Stimulated activated CD4-positive, alpha-beta T cell treated with anti-CD3 and anti-CD28 coated beads, TNF-alpha, amount 100 ng/mL, for 4 hours (primary cell): Measurements from ENCODE around the gene HBD.

Experiments
- DNase-seq, 3 experiments: peaks; one replicate each; pipeline ENCODE4 v3.0.0-alpha.2; 2020; ENCODE audit warnings: low read depth in 3 of 3

The HBD gene

DNA sequence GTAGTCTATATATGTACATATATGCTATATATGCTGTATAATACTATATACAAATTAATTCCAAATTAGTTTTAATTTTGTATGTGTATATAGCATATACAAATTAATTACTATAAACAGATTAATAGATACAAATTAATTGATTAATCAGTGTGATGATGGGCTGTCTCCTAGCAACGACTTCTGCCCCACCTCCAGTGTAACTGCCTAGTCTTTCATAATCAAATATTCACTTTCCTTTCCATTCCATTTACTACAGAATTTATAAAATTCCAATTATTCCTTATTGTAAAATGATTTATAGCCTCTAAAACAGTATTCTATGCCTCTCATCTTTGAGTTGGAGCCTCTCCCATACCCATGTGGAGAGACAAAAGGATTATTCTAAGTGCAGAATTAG, 976 bp downstream of the HBD start:
- DNase-seq, result no peak

DNA sequence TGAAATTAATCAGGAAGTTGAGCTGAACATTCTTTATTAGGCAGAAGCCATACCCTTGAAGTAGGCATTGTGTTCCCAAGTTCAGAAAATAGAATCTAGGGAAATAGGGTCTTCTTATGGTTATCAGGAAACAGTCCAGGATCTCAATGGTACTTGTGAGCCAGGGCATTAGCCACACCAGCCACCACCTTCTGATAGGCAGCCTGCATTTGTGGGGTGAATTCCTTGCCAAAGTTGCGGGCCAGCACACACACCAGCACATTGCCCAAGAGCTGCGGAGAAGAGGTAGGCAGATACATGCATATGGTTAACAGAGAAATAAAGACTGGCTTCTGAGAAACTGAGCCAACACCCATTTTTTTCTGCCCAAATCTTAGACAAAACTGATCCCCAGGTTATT, 1.5 kb downstream of the HBD start:
- no peak for DNase-seq

DNA sequence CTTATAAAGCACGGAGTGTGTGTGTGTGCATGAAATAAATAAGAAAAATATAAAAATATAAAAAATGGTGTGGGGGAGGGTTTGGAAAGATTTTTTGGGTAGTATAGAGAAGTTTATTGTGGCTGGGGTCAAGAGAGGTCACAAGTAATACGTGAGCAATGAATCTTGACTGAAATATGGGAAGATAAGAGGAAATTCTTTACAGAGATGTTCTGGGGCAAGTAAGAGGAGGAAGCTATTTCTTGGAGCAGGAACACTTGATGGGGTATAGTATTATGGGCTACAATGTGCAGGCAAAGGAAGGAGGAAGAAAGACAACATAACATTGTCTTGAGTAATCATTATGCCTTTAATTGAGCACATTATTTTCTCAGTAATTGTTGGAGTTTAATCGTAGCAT, 2.1 kb downstream of the HBD start:
- no peak for DNase-seq

DNA sequence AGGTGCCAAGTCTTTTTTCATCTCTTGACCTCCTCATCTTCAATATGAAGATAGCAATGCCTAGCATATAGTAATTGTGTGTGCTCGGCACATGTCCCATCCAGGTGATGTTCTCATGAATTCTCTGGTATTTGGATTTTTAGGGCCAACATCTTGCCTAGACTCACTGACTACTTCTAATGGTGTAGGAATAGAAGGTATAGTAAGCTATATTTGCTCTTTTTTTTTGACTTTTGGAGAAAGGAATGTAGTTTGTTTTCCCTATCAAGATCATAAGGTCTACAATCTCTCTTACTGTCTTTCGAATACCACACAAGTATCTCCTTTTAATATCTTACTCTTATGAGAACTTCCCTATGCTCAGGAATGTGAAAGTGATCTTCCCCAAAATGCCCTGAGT, 3.2 kb downstream of the HBD start:
- DNase-seq, result no peak

DNA sequence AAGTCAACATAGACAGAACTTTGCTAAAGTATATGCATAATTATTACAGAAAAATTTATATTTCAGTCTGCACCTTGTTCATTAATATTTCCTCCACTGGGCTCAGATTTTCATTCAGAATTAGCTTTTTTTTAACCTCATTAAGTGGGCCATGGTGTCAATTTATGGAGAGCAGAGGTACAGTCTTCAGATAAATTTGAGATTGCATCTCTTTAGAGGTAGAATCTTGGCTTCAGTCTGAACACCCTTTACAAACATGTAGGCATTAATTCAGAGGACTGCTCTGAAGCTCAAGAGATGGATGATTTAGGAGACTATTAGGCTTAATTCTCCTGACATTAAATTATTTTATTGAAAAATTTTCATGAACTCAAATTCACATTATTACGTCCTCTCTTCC, 4.0 kb downstream of the HBD start:
- no peak for DNase-seq

DNA sequence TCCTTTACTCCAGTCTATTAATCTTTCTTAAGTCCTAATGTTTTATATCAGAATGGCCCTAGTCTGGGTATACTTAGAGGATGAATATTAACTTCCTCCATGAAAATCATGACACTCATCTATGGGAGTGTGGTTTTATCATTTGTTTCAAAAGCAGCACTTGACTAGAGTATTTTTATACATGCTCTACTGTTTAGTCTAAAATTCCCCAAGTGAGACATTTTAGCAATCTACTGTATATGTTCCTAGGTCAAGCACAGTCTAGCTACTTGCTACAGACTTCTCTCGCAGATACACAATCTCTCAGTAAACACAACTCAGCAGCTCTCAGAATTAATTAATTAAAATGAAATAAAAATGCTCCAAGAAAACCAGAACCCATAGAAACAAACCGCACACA, 4.5 kb downstream of the HBD start:
- DNase-seq, result no peak

DNA sequence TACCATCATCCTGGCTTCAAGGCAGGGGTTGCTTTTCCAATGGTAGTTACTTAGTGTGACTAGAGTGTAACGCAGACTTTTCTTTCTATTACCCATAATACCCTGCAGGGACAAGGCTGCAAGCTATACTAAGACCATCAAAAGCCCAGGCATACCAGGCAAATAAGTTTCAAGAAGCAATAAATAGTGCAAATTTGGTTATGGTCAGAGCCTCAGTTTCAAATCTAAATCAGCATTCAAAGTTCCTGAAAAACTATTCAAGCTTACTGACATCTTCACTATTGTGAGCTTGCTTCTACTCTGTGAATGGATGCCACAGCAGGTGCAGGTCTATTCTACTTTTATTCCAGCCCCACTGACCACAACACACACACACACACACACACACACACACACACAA, 4.9 kb downstream of the HBD start:
- DNase-seq, result no peak

DNA sequence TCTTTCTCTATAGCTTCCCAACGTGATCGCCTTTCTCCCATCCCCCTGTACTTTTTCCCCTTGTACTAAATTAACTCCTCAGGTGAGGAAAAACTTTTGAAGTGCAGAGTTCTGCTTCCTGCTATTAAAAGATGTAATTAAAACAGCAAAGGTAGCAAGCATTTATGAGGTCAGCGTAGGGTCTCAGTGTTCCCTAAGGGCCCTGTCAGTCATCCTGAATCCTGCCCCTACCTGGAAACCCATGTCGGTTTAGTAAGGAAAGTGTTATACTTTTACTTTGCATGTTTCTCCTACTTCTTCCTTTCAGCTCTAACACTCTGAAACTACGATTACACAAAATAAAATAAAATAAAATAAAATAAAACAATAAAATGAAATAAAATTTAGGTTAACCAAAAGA, 6.2 kb downstream of the HBD start:
- no peak for DNase-seq

DNA sequence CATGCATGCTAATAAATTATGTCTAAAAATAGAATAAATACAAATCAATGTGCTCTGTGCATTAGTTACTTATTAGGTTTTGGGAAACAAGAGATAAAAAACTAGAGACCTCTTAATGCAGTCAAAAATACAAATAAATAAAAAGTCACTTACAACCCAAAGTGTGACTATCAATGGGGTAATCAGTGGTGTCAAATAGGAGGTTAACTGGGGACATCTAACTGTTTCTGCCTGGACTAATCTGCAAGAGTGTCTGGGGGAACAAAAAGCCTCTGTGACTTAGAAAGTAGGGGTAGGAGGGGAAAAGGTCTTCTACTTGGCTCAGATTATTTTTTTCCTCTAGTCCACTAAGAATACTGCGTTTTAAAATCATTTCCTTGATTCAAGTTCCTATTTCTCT, 6.6 kb downstream of the HBD start:
- DNase-seq, result no peak

DNA sequence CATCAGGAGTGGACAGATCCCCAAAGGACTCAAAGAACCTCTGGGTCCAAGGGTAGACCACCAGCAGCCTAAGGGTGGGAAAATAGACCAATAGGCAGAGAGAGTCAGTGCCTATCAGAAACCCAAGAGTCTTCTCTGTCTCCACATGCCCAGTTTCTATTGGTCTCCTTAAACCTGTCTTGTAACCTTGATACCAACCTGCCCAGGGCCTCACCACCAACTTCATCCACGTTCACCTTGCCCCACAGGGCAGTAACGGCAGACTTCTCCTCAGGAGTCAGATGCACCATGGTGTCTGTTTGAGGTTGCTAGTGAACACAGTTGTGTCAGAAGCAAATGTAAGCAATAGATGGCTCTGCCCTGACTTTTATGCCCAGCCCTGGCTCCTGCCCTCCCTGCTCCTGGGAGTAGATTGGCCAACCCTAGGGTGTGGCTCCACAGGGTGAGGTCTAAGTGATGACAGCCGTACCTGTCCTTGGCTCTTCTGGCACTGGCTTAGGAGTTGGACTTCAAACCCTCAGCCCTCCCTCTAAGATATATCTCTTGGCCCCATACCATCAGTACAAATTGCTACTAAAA, 7.5 kb downstream of the HBD start, which contains the start of gene HBB:
Gene HBB (minus strand): TSS at position 340 of the 579 bp plus-strand sequence. CDS start 50 bp downstream, at position 290.
- no peak for DNase-seq

DNA sequence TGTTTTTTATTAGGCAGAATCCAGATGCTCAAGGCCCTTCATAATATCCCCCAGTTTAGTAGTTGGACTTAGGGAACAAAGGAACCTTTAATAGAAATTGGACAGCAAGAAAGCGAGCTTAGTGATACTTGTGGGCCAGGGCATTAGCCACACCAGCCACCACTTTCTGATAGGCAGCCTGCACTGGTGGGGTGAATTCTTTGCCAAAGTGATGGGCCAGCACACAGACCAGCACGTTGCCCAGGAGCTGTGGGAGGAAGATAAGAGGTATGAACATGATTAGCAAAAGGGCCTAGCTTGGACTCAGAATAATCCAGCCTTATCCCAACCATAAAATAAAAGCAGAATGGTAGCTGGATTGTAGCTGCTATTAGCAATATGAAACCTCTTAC, 8.8 kb downstream of the HBD start:
- DNase-seq, result no peak

DNA sequence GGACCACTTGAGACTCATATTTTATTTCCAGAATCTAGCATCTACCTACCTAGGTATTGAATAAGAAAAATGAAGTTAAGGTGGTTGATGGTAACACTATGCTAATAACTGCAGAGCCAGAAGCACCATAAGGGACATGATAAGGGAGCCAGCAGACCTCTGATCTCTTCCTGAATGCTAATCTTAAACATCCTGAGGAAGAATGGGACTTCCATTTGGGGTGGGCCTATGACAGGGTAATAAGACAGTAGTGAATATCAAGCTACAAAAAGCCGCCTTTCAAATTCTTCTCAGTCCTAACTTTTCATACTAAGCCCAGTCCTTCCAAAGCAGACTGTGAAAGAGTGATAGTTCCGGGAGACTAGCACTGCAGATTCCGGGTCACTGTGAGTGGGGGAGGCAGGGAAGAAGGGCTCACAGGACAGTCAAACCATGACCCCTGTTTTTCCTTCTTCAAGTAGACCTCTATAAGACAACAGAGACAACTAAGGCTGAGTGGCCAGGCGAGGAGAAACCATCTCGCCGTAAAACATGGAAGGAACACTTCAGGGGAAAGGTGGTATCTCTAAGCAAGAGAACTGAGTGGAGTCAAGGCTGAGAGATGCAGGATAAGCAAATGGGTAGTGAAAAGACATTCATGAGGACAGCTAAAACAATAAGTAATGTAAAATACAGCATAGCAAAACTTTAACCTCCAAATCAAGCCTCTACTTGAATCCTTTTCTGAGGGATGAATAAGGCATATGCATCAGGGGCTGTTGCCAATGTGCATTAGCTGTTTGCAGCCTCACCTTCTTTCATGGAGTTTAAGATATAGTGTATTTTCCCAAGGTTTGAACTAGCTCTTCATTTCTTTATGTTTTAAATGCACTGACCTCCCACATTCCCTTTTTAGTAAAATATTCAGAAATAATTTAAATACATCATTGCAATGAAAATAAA, 9.5 kb downstream of the HBD start:
- no peak for DNase-seq

DNA sequence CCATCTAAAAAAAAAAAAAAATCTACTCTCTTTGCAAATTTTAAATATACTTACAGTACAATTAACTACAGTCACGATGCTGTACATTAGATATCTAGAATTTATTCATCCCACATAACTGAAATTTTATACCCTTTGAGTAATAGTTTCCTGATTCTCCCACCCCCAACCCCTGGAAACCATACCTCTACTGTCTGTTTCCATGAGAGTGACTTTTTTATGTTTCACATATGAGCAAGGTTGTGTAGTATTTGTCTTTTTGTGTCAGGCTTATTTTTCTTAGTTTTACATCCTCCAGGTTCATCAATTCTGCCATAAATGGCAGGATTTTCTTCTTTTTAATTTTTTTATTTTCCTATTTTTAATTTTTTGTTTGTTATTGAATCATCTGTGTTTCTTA, 10.6 kb downstream of the HBD start:
- no peak for DNase-seq

DNA sequence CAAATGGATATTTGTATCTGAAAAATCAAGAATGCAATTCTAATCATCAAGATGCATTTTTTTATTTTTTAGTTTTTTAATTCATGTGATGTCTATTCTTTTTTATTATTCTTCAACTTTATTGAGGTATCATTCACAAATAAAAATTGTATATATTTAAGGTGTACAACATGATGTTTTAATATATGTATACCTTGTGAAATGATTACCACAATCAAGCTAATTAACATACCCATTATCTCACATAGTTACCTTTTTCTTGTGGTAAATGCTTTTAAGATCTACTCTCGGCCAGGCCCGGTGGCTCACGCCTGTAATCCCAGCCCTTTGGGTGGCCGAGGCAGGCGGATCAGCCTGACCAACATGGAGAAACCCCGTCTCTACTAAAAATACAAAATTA, 11.1 kb downstream of the HBD start:
- no peak for DNase-seq

DNA sequence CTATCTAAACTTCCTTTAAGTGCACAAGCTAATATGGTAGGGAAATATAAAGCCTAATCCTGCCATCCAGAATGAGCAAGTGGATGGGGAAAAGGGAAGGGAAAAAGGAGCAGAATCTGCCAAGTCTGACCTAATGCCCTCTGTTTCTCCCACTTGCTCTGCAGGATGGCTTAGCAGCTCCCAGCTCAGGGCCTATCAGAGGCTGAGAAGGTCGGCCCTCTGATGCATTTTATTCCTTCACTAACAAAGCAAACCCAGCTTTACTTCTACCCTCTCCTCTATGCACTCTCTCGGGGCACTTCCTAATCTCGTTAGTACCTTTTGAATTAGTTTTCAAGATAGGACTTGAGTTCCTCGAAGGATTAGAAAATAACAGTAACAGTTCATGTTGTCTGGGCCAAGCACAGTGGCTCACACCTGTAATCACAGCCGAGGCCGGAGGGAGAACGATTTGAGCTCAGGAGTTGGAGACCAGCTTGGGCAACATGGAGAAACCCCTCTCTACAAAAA, 23.9 kb downstream of the HBD start:
- DNase-seq, result no peak

DNA sequence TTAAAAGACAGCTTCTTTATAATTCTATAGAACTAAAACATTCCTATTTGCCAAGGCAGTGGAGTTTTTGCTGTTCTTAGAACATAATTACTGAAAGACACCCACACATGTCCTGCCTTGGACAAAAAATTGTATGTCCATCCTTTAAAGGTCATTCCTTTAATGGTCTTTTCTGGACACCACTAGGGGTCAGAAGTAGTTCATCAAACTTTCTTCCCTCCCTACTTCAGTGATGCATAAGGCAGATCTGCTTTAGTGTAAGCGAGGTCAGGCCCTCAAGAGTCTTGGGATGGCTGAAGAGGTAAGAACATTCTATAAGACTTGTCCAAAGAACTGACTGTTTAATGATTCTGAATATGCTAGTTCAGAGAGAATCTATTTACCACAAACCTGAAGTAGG, 29.5 kb downstream of the HBD start:
- no peak for DNase-seq

DNA sequence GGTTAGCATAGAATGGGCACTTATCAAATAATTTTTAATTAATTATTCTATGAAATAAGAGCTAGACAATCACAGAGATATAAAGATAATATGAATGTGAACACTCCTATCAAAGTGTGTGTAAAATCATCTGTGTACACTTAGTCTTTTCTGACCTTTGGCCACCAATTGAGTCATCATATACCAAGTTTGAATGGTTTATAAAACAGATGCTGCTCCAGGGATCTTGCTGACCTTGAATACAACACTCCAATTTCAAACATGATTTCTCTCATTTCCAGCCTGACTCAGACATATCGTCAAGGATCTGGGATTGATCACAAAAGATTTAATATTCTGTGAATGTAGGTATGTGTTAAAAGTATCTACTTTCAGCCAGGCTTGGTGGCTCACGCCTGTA, 30.9 kb downstream of the HBD start:
- DNase-seq, result no peak

DNA sequence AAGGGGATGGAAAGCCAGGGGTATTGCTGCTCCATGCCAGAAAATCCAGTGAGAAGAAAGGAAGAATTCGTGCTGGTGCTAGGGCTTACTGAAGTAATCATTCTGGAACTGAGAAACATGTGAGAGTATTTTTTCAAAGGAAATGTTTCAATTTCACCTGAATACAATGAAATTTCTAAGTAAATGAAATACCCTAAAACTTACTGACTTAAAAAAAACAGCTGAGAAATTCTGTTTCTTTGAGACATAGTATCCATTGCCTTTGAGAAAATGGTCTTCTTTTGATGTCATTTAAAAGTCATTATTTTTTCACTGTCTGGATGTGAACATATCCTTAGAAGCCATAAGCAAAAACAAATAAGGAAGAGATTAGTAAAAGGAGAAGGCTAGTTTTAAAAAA, 33.7 kb downstream of the HBD start, which contains the start of gene OR51V1:
Gene OR51V1 (minus strand): TSS at position 101 of the 400 bp plus-strand sequence. CDS start 0 bp downstream, at position 101.
- DNase-seq, result no peak

DNA sequence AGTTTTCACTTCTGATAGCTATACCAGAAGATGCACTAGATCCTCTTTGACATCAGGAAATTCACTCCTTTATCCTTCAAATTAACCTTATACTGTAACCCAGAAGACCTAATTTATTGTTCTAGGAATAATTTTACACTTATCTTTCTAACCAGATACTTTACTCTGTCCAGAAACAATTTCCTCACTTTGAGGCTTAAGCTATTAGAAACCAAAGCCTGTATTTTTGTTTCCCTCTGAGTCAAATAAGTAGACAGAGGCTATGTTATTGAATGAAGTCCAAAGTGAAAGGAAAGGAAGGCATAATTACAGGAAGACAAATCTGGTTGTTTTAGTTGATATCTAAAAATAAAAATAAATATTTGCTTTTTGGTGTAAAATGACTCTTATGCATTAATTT, 36.0 kb downstream of the HBD start:
- no peak for DNase-seq

DNA sequence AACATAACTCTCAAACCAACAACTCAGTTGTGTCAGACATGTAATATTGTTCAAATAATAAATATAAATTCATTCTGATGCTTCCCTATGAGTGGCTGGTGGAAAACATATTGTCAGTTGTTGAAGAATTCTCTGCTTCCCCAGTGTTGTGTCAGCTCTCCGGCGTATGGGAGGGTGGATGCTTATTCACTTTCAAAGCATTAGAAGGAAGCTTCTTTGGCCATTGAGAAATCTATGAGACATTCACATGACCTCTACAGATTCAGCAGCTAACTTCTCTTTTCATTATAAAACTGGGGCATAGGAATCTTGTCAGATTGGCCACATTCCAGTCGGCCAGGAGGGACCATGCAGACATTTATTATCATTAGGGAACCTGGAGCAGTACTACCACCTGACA, 36.7 kb downstream of the HBD start:
- DNase-seq, result no peak

DNA sequence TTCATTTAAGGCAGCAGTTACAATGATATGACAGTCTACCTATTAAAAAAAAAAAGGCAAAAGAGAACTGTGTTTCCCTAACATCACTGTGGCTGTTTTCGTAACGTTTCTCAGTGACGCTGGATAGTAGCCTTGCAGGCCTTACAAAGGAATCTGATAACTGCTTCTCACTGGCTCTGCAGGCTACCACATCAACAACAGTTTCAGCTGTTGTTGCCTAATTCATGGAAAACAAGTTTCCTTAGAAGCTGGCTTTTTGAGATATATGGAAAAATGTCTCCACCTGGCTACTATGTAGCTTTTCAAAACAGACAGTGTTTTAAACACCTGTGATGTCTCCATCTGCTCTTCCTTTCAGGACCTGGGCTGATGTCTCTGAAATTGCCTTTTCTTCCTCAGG, 37.6 kb downstream of the HBD start:
- DNase-seq, result no peak

DNA sequence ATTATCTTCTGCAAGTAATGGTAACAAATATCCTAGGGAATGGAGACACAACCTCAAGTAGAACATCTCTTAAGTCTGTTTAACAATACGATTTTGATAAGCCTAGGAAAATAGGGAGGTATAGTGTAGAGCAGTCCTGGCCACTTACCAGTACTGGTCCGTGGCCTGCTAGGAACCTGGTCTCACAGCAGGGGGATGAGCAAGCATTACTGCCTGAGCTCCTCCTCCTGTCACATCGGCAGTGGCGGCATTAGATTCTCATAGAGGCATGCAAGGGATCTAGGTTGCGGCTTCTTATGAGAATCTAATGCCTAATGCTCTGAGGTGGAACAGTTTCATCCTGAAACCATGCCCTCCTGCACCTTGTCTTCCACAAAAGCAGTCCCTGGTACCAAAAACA, 38.2 kb downstream of the HBD start:
- DNase-seq, result no peak

DNA sequence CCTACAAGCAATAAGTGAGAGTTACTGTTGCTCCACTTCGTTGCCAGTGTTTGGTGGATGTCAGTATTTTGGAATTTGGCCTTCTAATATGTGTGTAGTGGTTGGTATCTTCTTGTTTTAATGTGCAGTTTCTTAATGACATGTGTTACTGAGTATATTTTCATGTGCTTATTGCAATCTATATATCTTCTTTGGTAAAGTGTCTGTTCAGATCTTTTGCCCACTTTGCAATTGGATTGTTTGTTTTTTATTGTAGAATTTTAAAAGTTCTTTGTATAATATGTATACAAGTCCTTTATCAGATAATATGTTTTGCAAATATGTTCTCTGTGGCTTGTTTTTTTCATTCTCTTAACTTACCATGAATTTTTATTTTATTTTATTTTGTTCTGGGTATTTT, 41.5 kb downstream of the HBD start:
- no peak for DNase-seq
